Panc1 (cell line): ENCODE results near the gene ADK. TPM values are rescaled to one million over a fixed set of nuclear protein-coding genes. Genes with fewer than 3 reads are reported as not detected.

Experiments used
- ATAC-seq: fragments of 200-7000 bp; cut with Tn5 transposase; 2 replicates; pipeline ENCODE4 v1.9.1; 2020; ENCODE audit warnings: mild to moderate bottlenecking, moderate library complexity
- BruUV-seq: library from RNA; stranded (reverse); fragments of 400-500 nt; replicated peaks from 2 replicates; lab custom pipeline; 2021; lab: Mats Ljungman, UMichigan
- CTCF ChIA-PET: fragments of 300-600 bp; sonication (Branson Sonifier 250); formaldehyde crosslinking; loops from one replicate; lab custom pipeline; 2022; ENCODE audit warnings: antibody characterized with exemption; lab: Charles Lee
- POLR2A ChIA-PET: fragments of 300-600 bp; sonication (Branson Sonifier 250); formaldehyde crosslinking; loops from one replicate; lab custom pipeline; 2022; ENCODE audit warnings: antibody characterized with exemption; lab: Charles Lee
- DNase-seq: peaks from one replicate; pipeline ENCODE4 v3.0.0-alpha.2; 2010; ENCODE audit warnings: low read depth, low spot score
- H3K27ac ChIP-seq: 2 replicates; pipeline ENCODE4 v1.5.1; 2011; ENCODE audit warnings: mild to moderate bottlenecking, low read length, inconsistent platforms
- H3K27me3 ChIP-seq: fragments of 200-500 bp; sonication (Bioruptor generic); 2 replicates; pipeline ENCODE4 v1.6.0; 2014; ENCODE audit warnings: low read length, inconsistent platforms; ENCODE audit not compliant: control insufficient read depth, insufficient read depth
- H3K36me3 ChIP-seq: fragments of 200-500 bp; sonication (Bioruptor generic); 2 replicates; pipeline ENCODE4 v1.5.1; 2014; ENCODE audit warnings: inconsistent platforms, mild to moderate bottlenecking, low read length, moderate library complexity; ENCODE audit not compliant: control insufficient read depth, insufficient read depth
- H3K4me1 ChIP-seq: 2 replicates; pipeline ENCODE4 v1.5.1; 2011; ENCODE audit warnings: inconsistent platforms, mild to moderate bottlenecking, low read length, moderate library complexity; ENCODE audit not compliant: control insufficient read depth, insufficient read depth
- H3K4me3 ChIP-seq, 2 experiments: 2 replicates each; pipeline ENCODE4 v1.5.1; 2011 to 2012; ENCODE audit warnings: low read depth in 2 of 2, low read length in 2 of 2, mild to moderate bottlenecking in 2 of 2, inconsistent platforms in 1 of 2, moderate library complexity in 1 of 2
- H3K9me3 ChIP-seq: fragments of 200-500 bp; sonication (Bioruptor generic); 2 replicates; pipeline ENCODE4 v1.5.1; 2014; ENCODE audit warnings: low read depth, mild to moderate bottlenecking, inconsistent platforms, low read length, moderate library complexity; ENCODE audit not compliant: control insufficient read depth, insufficient read depth
- CTCF ChIP-seq: fragments of 450-650 bp; IDR thresholded peaks from 2 replicates; pipeline ENCODE4 v1.5.1; 2017; ENCODE audit warnings: mild to moderate bottlenecking
- POLR2AphosphoS5 ChIP-seq: IDR thresholded peaks from 2 replicates; pipeline ENCODE4 v1.6.1; 2012; ENCODE audit warnings: mild to moderate bottlenecking, low read depth, low read length, moderate library complexity
- SIN3A ChIP-seq: IDR thresholded peaks from 2 replicates; pipeline ENCODE4 v1.6.1; 2012; ENCODE audit warnings: low read depth, mild to moderate bottlenecking, low read length, moderate library complexity, borderline replicate concordance; ENCODE audit not compliant: insufficient read depth
- TCF7L2 ChIP-seq: IDR thresholded peaks from 2 replicates; pipeline ENCODE4 v1.6.1; 2011; ENCODE audit warnings: mild to moderate bottlenecking, low read depth, low read length, inconsistent platforms
- in situ Hi-C: cut with HindIII; loops from 2 replicates; pipeline ENCODE4 v1.10.0; 2016; ENCODE audit warnings: low sequenced_read_pairs, low pct_unique_long_range_greater_than_20kb
- intact Hi-C: fragments of 100-400 bp; cut with micrococcal nuclease; formaldehyde crosslinking; loops from one replicate; pipeline ENCODE4 v1.10.0; 2022; ENCODE audit not compliant: unreplicated experiment
- total RNA-seq: library from RNA; stranded (reverse); gene quantifications from one replicate; pipeline ENCODE4 v1.2.1, GENCODE V29; 2021; ENCODE audit not compliant: unreplicated experiment
- TF ChIP-seq, protein P1 (sequence below), 2 experiments: IDR thresholded peaks; 2 replicates each; pipeline ENCODE4 v1.6.1; 2011 to 2012; ENCODE audit warnings: low read depth in 2 of 2, control low read depth in 1 of 2, low read length in 1 of 2, mild to moderate bottlenecking in 1 of 2, moderate library complexity in 1 of 2; ENCODE audit not compliant: insufficient read depth in 1 of 2

The ADK gene
- total RNA-seq, 1 experiment from 2014 or later: 64.5 TPM

DNA sequence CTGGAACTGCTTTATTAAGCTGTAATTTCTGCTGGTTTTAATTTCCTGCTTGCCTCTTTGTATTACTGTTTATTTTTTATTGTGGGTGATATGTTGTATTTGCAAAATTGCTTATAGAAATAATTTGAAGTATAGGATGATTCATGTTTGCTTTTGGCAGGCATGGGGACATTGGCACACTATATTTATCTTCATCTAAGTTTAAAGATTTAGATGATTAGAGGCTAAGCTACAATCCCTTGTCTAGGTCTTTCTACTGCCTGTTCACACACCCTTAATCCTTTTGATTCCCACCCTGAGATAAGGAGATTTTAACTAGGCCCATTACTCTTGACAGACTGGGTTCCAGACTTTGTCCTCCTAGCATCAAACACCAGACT is 492.6 kb downstream of the ADK start:
- ChIA-PET CTCF (no interaction called here), POLR2A (no interaction called here)
- DNase-seq (no peak), ATAC-seq (no peak)
- intact Hi-C loops (no loop called here), in situ Hi-C loops (no loop called here)
- Histone ChIP-seq H3K4me3 (no peak overlapping the region), H3K9me3 (no peaks in the 10 kb centered on the region), H3K4me1 (no peaks in the 10 kb centered on the region), H3K36me3 (no peaks in the 10 kb centered on the region), H3K27me3 (no peaks in the 10 kb centered on the region), H3K27ac (no peak overlapping the region)
- no TSS peak for BruUV-seq
- TF ChIP-seq CTCF (no peak), POLR2AphosphoS5 (no peak), TCF7L2 (no peak), SIN3A (no peak)
- TF ChIP-seq, protein P1, sequence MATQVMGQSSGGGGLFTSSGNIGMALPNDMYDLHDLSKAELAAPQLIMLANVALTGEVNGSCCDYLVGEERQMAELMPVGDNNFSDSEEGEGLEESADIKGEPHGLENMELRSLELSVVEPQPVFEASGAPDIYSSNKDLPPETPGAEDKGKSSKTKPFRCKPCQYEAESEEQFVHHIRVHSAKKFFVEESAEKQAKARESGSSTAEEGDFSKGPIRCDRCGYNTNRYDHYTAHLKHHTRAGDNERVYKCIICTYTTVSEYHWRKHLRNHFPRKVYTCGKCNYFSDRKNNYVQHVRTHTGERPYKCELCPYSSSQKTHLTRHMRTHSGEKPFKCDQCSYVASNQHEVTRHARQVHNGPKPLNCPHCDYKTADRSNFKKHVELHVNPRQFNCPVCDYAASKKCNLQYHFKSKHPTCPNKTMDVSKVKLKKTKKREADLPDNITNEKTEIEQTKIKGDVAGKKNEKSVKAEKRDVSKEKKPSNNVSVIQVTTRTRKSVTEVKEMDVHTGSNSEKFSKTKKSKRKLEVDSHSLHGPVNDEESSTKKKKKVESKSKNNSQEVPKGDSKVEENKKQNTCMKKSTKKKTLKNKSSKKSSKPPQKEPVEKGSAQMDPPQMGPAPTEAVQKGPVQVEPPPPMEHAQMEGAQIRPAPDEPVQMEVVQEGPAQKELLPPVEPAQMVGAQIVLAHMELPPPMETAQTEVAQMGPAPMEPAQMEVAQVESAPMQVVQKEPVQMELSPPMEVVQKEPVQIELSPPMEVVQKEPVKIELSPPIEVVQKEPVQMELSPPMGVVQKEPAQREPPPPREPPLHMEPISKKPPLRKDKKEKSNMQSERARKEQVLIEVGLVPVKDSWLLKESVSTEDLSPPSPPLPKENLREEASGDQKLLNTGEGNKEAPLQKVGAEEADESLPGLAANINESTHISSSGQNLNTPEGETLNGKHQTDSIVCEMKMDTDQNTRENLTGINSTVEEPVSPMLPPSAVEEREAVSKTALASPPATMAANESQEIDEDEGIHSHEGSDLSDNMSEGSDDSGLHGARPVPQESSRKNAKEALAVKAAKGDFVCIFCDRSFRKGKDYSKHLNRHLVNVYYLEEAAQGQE (IDR thresholded peaks at IDR 0.05; ENCODE audit: insufficient read depth in 1 of 2, low read depth in 2 of 2, low read length in 1 of 2): no peak

DNA sequence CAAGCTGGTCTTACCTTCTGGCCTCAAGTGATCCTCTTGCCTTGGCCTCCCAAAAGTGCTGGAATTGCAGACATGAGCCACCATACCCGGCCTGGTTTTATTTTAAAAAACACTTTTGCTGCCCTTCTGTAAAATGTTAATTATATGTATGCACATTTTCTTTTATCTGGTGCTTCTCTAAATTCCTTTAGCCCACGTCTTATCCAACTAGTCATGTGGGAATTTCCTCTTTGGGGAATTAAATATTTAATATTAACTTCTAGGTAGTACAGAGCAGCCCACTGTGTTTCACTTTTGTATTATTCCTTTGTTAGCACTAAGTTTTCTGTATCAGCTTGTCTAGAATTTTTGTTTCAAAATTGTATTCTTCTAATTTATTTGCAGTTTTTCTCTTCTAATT is 493.7 kb downstream of the ADK start:
- Histone ChIP-seq H3K27me3 (no peaks in the 10 kb centered on the region), H3K4me3 (no peak overlapping the region), H3K36me3 (no peaks in the 10 kb centered on the region), H3K4me1 (no peaks in the 10 kb centered on the region), H3K27ac (no peak overlapping the region), H3K9me3 (no peaks in the 10 kb centered on the region)
- TF ChIP-seq TCF7L2 (no peak), SIN3A (no peak), POLR2AphosphoS5 (no peak), CTCF (no peak)
- TF ChIP-seq, protein P1 (IDR thresholded peaks at IDR 0.05; ENCODE audit: insufficient read depth in 1 of 2, low read depth in 2 of 2, low read length in 1 of 2): no peak
- CTCF ChIA-PET: no interaction called here
- in situ Hi-C loops: no loop called here
- POLR2A ChIA-PET: no interaction called here
- DNase-seq (no peak), ATAC-seq (no peak)
- intact Hi-C loops: no loop called here
- BruUV-seq: no TSS peak
